H9 (cell line): ENCODE data around the gene RBM38. TPM values are rescaled to one million over a fixed set of nuclear protein-coding genes. Genes with fewer than 3 reads are reported as not detected.

Source experiments
- DNase-seq: peaks from one replicate; pipeline ENCODE4 v3.0.0-alpha.2; 2017
- H2AFZ ChIP-seq: one replicate; pipeline ENCODE4 v1.6.1; 2013; ENCODE audit warnings: mild to moderate bottlenecking, low read length, control low read depth, moderate library complexity
- H2AK5ac ChIP-seq: 2 replicates; pipeline ENCODE4 v1.6.1; 2013; ENCODE audit warnings: low read length, control low read depth, mixed read lengths; ENCODE audit not compliant: insufficient read length
- H2BK120ac ChIP-seq: one replicate; pipeline ENCODE4 v1.6.1; 2013; ENCODE audit warnings: low read depth, mild to moderate bottlenecking, low read length, control low read depth, inconsistent platforms; ENCODE audit not compliant: poor library complexity, severe bottlenecking
- H2BK12ac ChIP-seq: 2 replicates; pipeline ENCODE4 v1.6.1; 2013; ENCODE audit warnings: low read length, control low read depth, mixed read lengths, low read depth; ENCODE audit not compliant: insufficient read length
- H2BK15ac ChIP-seq: 2 replicates; pipeline ENCODE4 v1.6.1; 2013; ENCODE audit warnings: low read depth, low read length, control low read depth
- H2BK20ac ChIP-seq: one replicate; pipeline ENCODE4 v1.6.1; 2013; ENCODE audit warnings: low read depth, mild to moderate bottlenecking, low read length, control low read depth, inconsistent platforms; ENCODE audit not compliant: poor library complexity, severe bottlenecking
- H2BK5ac ChIP-seq: 2 replicates; pipeline ENCODE4 v1.6.1; 2013; ENCODE audit warnings: low read length, control low read depth, mixed read lengths; ENCODE audit not compliant: insufficient read length
- H3K14ac ChIP-seq: 2 replicates; pipeline ENCODE4 v1.6.1; 2013; ENCODE audit warnings: low read length, control low read depth; ENCODE audit not compliant: insufficient read depth
- H3K18ac ChIP-seq: 2 replicates; pipeline ENCODE4 v1.6.1; 2013; ENCODE audit warnings: low read depth, mild to moderate bottlenecking, mixed read lengths, low read length, control low read depth; ENCODE audit not compliant: insufficient read length
- H3K23ac ChIP-seq: 2 replicates; pipeline ENCODE4 v1.6.1; 2013; ENCODE audit warnings: low read length, control low read depth, mixed read lengths, low read depth; ENCODE audit not compliant: insufficient read length
- H3K23me2 ChIP-seq: 2 replicates; pipeline ENCODE4 v1.6.1; 2013; ENCODE audit warnings: low read depth, mild to moderate bottlenecking, mixed read lengths, low read length, control low read depth; ENCODE audit not compliant: insufficient read length, poor library complexity, severe bottlenecking
- H3K27ac ChIP-seq: 2 replicates; pipeline ENCODE4 v1.5.1; 2013; ENCODE audit warnings: low read length, control low read depth, mixed read lengths, low read depth; ENCODE audit not compliant: insufficient read length
- H3K27me3 ChIP-seq: 2 replicates; pipeline ENCODE4 v1.6.1; 2013; ENCODE audit warnings: low read length, control low read depth, inconsistent platforms; ENCODE audit not compliant: insufficient read depth
- H3K4ac ChIP-seq: 2 replicates; pipeline ENCODE4 v1.6.1; 2013; ENCODE audit warnings: low read depth, mild to moderate bottlenecking, control low read depth, inconsistent platforms, low read length, moderate library complexity
- H3K4me1 ChIP-seq: 2 replicates; pipeline ENCODE4 v1.6.1; 2013; ENCODE audit warnings: low read length, control low read depth, inconsistent platforms; ENCODE audit not compliant: insufficient read depth
- H3K4me2 ChIP-seq: 2 replicates; pipeline ENCODE4 v1.6.1; 2013; ENCODE audit warnings: low read length, control low read depth, mixed read lengths; ENCODE audit not compliant: insufficient read length, insufficient read depth
- H3K56ac ChIP-seq: 2 replicates; pipeline ENCODE4 v1.6.1; 2013; ENCODE audit warnings: low read depth, mild to moderate bottlenecking, mixed read lengths, low read length, control low read depth; ENCODE audit not compliant: insufficient read length
- H3K79me1 ChIP-seq: 2 replicates; pipeline ENCODE4 v1.6.1; 2013; ENCODE audit warnings: low read depth, mild to moderate bottlenecking, moderate library complexity, low read length, control low read depth, inconsistent platforms; ENCODE audit not compliant: insufficient read depth, poor library complexity, severe bottlenecking
- H3K79me2 ChIP-seq: 2 replicates; pipeline ENCODE4 v1.6.1; 2013; ENCODE audit warnings: low read length, control low read depth, inconsistent platforms; ENCODE audit not compliant: insufficient read depth
- H3K9ac ChIP-seq: 2 replicates; pipeline ENCODE4 v1.6.1; 2013; ENCODE audit warnings: low read length, control low read depth, mixed read lengths; ENCODE audit not compliant: insufficient read length; ENCODE audit errors: extremely low read depth
- H3K9me3 ChIP-seq: one replicate; pipeline ENCODE4 v1.6.1; 2013; ENCODE audit warnings: low read depth, low read length, inconsistent platforms; ENCODE audit not compliant: control insufficient read depth
- H3T11ph ChIP-seq: one replicate; pipeline ENCODE4 v1.6.1; 2013; ENCODE audit warnings: mild to moderate bottlenecking, low read length, control low read depth, inconsistent platforms
- H4K20me1 ChIP-seq: one replicate; pipeline ENCODE4 v1.6.1; 2013; ENCODE audit not compliant: control insufficient read depth, insufficient read length, insufficient read depth
- H4K5ac ChIP-seq: 2 replicates; pipeline ENCODE4 v1.6.1; 2013; ENCODE audit warnings: low read depth, mild to moderate bottlenecking, mixed read lengths, low read length, control low read depth; ENCODE audit not compliant: insufficient read length
- H4K8ac ChIP-seq: replicated peaks from 2 replicates; pipeline ENCODE4 v1.6.1; 2013; ENCODE audit warnings: low read length, control low read depth, mixed read lengths, low read depth; ENCODE audit not compliant: insufficient read length
- H4K91ac ChIP-seq: 2 replicates; pipeline ENCODE4 v1.6.1; 2013; ENCODE audit warnings: low read depth, mild to moderate bottlenecking, moderate library complexity, mixed read lengths, low read length, control low read depth; ENCODE audit not compliant: insufficient read length
- H3K27ac Mint-ChIP-seq, 3 experiments: 2 replicates in 2 of 3; 3 replicates in 1 of 3; pipeline ENCODE4 v1.8.0; 2020 to 2021; ENCODE audit warnings: mixed read lengths in 3 of 3, mild to moderate bottlenecking in 1 of 3, moderate library complexity in 1 of 3
- H3K27me3 Mint-ChIP-seq: 2 replicates; pipeline ENCODE4 v1.8.0; 2021; ENCODE audit warnings: low read depth, mild to moderate bottlenecking, moderate library complexity, mixed read lengths
- H3K36me3 Mint-ChIP-seq, 3 experiments: 2 replicates in 2 of 3; 3 replicates in 1 of 3; pipeline ENCODE4 v1.8.0; 2020 to 2021; ENCODE audit warnings: low read depth in 3 of 3, mixed read lengths in 3 of 3; ENCODE audit not compliant: insufficient read depth in 1 of 3
- H3K4me1 Mint-ChIP-seq, 2 experiments: 2 replicates each; pipeline ENCODE4 v1.8.0; 2020; ENCODE audit warnings: mixed read lengths in 2 of 2
- H3K4me3 Mint-ChIP-seq, 2 experiments: 2 replicates in 1 of 2; 3 replicates in 1 of 2; pipeline ENCODE4 v1.8.0; 2020 to 2021; ENCODE audit warnings: mild to moderate bottlenecking in 2 of 2, mixed read lengths in 2 of 2, moderate library complexity in 1 of 2
- H3K9me3 Mint-ChIP-seq, 2 experiments: 2 replicates in 1 of 2; 3 replicates in 1 of 2; pipeline ENCODE4 v1.8.0; 2020; ENCODE audit warnings: mild to moderate bottlenecking in 2 of 2, mixed read lengths in 2 of 2, moderate library complexity in 1 of 2
- CTCF ChIP-seq: fragments of 200-600 bp; sonication (generic); conservative IDR thresholded peaks from 3 replicates; pipeline ENCODE4 v1.8.0; 2021; ENCODE audit warnings: antibody characterized with exemption, mild to moderate bottlenecking
- total RNA-seq: library from RNA; stranded (reverse); gene quantifications from 2 replicates; pipeline ENCODE4 v1.2.1, GENCODE V29; 2021

The RBM38 gene
- total RNA-seq, 1 experiment from 2014 or later = 66.8 TPM

DNA sequence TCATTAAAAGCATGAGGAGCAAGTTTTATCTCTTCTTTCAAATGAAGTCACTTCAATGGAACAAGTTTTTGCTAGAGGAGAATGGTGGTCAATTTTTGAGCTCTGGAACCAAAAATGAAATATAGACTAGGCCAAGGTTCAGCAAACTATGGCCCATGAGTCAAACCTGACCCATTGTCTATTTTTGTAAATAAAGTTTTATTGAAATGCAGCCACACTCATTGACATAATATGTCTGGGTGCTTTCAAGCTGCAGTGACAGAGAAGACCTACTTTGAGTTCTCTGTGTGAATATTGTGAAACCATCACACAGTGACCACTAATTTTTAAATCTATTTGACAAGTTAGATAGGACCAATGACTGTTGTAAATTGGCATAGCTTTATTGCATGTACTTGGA is 26.7 kb upstream of the RBM38 start:
- Histone ChIP-seq H3K4me2 (no peak overlapping the region), H2AK5ac (no peak overlapping the region), H4K20me1 (no peaks in the 10 kb centered on the region), H3K9ac (no peak overlapping the region), H3K23ac (no peak overlapping the region), H2BK12ac (no peak overlapping the region), H2BK5ac (no peak overlapping the region), H4K5ac (no peak overlapping the region), H3T11ph (no peak overlapping the region), H3K56ac (no peak overlapping the region), H3K79me1 (no peaks in the 10 kb centered on the region), H3K27me3 (no peaks in the 10 kb centered on the region), H3K23me2 (no peaks in the 10 kb centered on the region), H3K4me1 (no peaks in the 10 kb centered on the region), H4K91ac (no peak overlapping the region), H2BK120ac (no peak overlapping the region), H2BK15ac (no peak overlapping the region), H3K14ac (no peak overlapping the region), H3K18ac (no peak overlapping the region), H3K4ac (no peak overlapping the region), H2BK20ac (no peak overlapping the region), H3K27ac (no peak overlapping the region), H4K8ac (no peak overlapping the region), H3K9me3 (no peaks in the 10 kb centered on the region), H2AFZ (no peak overlapping the region), H3K79me2 (no peaks in the 10 kb centered on the region)
- no peak for TF ChIP-seq CTCF
- H3K27me3 Mint-ChIP-seq = no peaks in the 10 kb centered on the region
- no peak overlapping the region for H3K4me3 Mint-ChIP-seq
- H3K9me3 Mint-ChIP-seq = peaks cover 0 to 5% of the 10 kb centered on the region in 2 experiments; a peak in 2 of 5 replicates
- H3K27ac Mint-ChIP-seq = no peak overlapping the region
- H3K36me3 Mint-ChIP-seq = peaks cover 26 to 59% (median 50%) of the 10 kb centered on the region in 3 experiments
- H3K4me1 Mint-ChIP-seq = no peaks in the 10 kb centered on the region
- no peak for DNase-seq
